ENCODE data around the gene LDLRAD2.

DNA sequence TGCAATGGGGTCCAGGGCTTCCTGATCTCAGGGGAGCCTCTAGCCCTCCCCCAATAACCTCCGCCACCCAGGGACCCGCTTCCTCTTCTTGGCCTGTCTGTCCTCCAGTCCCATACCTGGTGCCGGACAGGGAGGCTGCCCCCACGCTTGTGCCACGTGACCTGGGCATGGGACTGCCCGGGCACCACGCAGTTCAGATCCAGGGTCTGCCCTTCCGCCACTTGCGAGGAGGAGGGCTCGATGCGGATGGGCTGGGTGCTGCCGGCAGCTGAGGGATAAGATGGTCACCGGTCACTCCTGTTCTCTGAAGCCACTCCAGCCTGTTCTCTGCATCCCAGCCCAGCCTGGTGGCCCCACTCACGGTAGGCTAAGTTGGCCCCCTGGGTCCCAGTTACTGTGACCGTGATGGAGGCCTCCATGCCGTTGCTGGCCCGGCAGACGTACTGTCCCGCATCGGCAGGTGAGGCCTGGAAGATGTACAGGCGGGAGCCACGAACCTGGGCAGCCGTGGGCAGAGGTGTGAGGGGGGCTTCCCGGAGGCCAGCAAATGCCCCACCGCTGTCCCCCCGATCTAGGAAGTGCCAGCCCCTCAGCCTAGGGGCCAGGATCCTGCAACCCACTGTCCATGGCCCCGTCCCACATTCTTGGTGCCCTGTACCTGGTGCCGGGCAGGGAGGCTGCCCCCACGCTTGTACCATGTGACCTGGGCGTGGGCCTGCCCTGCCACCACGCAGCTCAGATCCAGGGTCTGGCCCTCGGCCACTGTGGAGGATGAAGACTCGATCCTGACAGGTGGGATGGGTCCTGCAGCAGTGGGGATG lies 39.6 kb downstream of the LDLRAD2 start:
- TF ChIP-seq, protein P1, sequence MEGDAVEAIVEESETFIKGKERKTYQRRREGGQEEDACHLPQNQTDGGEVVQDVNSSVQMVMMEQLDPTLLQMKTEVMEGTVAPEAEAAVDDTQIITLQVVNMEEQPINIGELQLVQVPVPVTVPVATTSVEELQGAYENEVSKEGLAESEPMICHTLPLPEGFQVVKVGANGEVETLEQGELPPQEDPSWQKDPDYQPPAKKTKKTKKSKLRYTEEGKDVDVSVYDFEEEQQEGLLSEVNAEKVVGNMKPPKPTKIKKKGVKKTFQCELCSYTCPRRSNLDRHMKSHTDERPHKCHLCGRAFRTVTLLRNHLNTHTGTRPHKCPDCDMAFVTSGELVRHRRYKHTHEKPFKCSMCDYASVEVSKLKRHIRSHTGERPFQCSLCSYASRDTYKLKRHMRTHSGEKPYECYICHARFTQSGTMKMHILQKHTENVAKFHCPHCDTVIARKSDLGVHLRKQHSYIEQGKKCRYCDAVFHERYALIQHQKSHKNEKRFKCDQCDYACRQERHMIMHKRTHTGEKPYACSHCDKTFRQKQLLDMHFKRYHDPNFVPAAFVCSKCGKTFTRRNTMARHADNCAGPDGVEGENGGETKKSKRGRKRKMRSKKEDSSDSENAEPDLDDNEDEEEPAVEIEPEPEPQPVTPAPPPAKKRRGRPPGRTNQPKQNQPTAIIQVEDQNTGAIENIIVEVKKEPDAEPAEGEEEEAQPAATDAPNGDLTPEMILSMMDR (IDR thresholded peaks at IDR 0.05): no peak
- TF ChIP-seq POLR2A (IDR thresholded peaks at IDR 0.05): no peak
